Measurements from ENCODE around the gene ZNF853.
A peak's percentile ranks its signal among the peaks of the same experiment; 100 is the strongest.

The ZNF853 gene

DNA sequence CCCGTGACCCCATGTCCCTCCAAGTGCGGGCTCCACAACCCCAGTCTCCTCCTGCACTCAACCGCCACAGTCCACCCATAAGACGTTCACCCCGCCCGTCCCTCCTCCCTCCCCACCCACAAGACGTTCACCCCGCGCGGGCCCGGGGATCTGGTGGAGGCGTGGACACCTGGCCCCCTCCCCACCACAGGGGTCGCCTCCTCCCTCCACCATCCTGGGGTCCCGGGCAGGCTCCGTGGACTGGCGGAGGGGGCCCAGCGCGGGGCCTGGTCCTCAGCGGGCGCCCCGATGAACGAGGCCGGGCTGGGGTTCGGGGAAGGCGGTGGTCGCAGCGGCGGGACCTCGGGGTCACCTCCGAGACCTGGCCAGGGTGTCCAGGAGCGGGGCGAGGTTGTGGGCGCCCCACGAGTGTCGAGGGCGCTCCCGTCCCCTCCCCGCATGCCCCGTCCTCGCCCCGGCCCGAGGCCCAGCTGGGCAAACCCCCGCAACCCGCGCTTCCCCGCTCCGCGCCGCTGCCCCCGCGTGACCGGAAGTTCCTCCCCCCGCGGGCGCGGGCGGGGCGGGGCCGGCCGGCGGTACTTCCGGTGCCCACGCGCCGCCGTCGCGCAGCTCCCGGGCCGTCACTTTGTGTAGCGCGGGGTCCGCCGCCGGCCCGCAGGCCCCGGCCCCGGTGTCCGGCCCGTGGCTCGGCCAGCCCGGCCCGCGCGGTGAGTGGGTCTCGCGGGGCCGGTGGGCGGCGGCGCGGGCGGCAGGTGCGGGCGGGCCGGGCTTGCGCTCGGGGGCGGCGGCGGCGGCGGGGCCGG, 21.5 kb downstream of the ZNF853 start, which contains the start of gene ZNF316:
ZNF316 (plus strand) TSS at position 578 of the 803 bp plus-strand sequence. CDS start 5,092 bp downstream, outside the sequence.
- peak; percentile 97 for DNase-seq (ENCODE audit: low spot score)

DNA sequence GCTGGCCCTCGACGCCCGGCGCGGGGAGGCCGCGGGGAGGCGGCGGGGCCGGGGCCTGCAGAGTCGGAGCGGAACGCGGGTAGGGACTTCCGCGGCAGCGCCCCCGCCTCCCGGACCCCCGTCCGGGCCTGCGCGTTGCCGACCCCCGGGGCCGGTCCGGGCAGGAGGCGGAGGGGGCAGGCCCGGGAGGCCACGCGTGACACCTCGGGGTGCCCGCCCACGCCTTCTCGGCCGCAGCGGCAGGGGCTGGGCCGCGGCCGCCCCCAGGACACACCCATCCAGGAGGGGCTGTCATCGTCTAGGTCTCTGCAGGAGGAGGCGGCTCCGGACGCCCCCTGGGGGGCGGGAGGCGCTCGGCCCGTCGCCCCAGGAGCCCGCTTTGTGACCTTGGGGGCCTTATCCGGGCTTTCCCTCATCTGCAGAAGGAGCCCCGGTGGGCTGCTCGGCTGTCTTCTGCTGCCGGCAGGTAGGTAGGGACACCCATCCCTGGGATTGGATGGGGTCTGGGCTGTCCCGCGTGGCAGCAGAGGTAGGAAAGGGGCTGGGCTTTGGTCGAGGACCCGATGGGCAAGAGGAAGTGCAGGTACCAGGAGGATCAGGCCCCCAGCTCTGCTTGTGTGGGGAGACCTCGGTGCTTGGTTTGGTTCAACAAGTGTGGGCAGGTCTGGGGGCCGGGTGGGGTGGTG, 22.3 kb downstream of the ZNF853 start:
- DNase-seq (ENCODE audit: low spot score), result peak; percentile 78

DNA sequence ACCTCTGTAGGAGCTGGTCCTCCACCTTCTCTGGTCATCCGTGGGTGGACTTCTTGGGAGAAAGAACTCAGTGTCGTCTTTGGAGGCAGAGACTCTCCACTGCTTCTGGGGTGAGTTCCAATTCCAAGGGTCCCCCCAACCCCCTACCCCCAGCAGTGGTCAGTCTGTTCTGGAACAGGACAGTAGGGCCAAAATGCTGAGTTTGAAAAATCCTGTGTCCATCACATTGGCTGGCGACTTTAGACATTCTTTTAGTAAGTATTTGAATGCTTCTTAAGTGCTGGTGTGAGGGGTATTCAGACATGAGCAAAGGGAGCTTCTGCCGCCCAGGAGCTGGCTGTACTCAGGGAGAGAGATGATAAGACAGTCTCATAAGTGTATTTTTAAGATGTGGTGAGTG, 23.6 kb downstream of the ZNF853 start:
- DNase-seq (ENCODE audit: low spot score), result no peak

DNA sequence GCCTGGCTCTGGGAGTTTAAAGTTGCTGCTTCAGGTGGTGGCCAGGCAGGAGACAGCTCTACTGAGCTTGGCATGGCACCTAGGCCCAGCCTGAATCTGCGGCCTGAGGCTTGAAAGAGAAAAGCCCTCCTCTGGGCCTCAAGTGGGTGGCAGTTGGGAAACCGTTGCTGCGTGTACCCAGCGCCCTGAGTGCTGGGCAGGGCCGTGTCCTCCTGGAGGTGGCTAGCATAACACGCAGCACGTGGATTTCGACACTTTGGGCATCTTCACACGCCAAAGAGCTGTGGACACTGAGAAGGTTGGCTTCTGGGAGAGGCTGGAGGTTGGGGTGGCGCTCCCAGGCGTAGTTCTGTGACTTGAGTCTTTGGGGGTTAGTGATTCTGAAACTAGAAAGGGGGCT, 24.2 kb downstream of the ZNF853 start:
- no peak for DNase-seq (ENCODE audit: low spot score)

DNA sequence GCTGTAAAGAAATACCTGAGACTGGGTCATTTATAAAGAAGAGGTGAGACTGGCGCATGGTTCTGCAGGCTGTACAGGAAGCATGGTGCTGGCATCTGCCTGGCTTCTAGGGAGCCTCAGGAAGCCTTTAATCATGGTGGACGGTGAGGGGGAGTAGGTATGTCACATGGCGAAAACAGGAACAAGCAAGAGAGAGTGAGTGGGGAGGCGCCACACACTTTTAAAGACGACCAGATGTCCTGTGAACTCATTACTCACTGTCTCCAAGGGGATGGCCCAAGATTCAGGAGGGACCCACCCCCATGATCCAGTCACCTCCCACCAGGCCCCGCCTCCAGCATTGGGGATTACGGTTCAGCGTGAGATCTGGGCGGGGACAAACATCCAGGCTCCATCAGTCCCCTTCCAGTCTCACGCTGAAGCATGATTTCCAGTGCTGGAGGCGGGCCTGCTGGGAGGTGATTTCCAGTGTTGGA, 24.9 kb downstream of the ZNF853 start:
- peak; percentile 67 for DNase-seq (ENCODE audit: low spot score)

DNA sequence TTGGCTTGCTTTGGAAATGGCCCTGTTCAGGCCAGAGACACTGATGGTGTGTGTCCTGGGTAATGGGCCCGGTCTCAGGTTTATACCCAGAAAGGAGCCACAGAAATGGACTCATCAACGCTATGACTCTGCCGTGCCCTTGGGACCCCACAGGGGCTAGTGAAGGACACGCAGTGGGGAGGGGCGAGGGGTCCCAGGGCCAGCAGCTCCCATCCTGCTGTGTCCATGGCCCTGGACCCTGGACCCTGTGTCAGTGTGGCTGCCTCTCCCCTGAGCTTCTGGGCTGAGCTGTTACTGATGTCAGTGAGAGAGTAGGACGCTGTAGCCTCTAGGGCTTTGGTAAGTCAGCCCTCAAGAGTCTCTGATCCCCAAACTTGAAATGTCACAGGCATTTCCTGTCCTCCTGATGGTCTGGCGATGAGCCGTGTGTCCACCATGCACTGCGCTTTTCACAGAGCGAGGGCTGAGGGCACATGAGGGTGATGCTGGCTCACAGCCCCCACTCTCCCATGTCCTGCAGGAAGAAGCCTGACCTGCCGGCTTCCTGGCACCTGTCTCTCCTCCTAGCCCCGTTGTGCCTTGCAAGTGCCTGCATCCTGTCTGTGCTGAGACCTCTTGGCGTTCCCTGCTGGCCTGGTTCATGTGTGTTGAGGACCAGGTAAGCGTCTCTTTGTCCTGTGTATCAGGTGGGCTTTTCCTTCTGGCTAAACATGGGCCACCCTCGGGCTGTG, 26.1 kb downstream of the ZNF853 start:
- DNase-seq (ENCODE audit: low spot score), result no peak

DNA sequence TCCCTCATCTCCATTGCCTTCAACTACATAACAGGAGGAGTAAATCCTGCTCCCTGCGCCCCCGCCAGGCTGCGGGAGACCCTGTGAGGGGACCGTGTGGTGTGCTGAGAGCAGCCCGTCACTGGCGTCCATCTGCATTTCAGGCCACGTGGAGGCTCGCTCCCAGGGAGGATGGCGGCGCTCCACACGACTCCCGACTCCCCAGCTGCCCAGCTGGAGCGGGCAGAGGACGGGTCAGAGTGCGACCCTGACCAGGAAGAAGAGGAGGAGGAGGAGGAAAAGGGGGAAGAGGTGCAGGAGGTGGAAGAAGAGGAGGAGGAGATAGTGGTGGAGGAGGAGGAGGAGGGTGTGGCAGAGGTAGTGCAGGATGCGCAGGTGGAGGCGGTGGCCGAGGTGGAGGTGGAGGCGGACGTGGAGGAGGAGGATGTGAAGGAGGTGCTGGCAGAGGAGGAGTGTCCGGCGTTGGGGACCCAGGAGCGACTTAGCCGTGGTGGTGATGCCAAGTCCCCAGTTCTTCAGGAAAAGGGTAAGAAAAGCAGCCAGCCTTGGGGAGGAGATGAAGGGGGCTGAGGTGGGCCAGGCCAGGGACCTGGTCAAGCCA, 26.9 kb downstream of the ZNF853 start:
- DNase-seq (ENCODE audit: low spot score), result no peak

DNA sequence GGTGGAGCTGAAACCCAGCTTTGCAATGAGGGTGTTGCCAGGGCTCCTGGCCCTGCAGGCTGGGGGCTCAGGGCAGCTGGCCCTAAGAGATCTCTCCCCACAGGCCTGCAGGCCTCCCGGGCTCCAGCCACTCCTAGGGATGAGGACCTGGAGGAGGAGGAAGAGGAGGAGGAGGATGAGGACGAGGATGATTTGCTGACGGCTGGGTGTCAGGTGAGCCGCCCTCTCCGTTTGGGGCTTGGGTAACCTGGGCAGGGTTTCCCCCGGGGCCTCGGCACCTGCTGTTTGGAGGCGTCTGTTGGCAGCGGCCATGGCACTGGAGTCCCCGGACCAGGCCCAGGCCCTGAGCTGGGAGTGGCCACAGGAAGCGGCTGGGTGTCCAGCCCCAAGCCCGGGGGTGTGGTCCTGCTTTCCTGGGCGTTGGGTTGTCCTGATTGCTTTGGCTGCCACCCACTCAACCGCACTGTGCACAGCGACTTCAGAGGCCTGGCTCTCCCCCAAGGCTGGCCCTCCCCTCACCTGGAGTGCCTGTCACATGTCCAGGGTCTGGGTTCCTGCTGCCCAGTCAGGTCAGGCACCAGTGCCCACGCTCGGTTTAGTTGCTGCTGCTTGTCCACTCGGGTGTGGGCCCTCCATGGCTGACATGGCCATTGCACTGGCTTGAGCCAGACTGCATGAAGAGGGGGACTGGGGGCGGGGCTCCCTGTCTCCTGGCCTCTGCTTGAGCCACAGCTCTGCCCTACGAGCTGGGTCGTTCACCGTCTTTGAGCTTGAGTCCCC, 27.6 kb downstream of the ZNF853 start:
- DNase-seq (ENCODE audit: low spot score), result no peak

DNA sequence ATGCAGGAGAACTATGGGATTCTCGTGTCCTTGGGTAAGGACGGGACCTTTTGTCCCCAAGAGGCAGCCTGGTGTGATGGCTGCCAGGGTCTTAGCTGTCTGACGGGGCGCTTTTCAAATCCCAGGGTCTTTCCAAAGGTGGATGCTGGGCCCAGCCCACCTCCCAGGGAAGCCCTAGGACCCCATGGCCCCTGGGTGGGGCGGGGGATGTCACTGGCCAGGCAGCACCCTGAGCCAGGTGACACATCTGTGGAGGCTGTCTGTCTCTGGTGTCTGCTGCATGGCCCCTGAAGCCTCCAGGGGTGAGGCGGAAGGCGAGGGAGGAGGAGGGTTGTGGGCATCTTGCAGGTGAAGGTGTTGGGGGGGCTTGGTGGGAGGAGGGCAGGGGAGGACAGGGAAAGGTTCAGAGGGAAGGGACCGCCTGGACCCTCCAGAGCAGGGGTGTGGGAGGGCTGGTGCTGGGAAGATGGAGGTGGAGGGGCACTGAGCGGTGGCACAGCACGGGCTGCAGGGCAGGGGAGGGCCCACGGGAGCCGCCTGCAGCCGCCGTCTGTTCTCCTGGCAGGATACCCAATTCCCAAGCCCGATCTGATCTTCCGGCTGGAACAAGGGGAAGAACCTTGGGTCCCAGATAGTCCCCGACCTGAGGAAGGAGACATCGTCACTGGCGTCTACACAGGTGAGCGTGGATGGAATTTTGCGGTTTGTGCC, 28.7 kb downstream of the ZNF853 start:
- no peak for DNase-seq (ENCODE audit: low spot score)

DNA sequence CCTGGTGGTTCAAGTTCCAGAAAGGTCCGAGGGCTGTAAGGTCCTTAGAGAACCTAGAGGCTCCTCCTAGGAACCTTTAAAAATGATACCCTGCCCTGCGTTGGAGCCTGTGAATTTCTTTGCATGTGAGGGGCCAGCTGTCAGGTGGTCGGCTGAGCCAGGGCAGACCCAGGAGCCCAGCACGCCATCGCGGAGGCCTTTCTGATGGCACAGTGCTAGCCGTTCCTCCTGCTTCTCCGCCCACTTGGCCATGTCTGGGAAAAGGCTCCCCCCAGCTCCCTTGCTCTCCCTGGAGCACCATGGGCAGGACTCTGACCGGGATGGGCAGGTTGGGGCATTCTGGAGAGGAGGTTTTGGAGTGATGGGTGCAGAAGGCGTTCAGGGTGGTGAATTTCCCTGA, 29.3 kb downstream of the ZNF853 start:
- DNase-seq (ENCODE audit: low spot score), result no peak

DNA sequence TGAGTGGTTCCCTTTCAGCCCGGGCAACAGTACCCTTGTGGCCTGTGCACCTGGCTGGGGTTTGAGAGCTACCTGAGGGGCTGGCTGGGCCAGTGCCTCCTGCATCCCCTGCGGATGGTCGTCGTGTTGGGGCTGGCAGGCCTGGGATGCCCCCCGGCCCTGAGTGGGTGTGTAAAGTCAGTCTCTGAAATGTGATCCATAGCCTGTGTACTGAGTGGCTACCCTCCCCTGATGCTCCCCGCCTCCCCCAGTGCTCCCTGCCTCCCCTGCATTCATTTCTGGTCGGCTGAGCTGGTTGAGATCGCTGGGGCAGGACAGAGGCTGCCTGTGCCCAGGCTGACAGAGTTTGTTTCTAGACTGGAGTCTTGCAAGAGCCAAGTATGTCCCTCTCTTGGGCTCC, 31.1 kb downstream of the ZNF853 start:
- no peak for DNase-seq (ENCODE audit: low spot score)

DNA sequence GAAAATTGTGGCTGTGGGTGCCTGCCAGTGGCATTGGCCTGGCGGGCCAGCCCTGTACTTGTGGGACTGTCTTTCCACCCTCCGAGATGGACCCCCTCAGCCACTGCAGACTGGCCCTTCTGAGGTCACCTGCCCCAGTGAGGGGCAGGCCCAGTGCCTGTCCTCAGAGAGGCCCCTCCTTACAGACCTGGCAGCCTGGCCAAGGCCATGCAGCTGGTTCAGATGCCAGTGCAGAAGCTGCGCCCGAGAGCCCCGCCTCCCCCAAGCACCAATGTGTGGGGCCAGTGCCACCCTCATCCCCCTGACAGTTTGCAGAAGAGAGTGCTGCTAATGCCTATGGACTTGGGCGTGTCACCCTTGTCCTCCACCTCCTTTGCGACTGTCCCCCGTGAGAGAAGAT, 31.7 kb downstream of the ZNF853 start:
- DNase-seq (ENCODE audit: low spot score), result no peak

DNA sequence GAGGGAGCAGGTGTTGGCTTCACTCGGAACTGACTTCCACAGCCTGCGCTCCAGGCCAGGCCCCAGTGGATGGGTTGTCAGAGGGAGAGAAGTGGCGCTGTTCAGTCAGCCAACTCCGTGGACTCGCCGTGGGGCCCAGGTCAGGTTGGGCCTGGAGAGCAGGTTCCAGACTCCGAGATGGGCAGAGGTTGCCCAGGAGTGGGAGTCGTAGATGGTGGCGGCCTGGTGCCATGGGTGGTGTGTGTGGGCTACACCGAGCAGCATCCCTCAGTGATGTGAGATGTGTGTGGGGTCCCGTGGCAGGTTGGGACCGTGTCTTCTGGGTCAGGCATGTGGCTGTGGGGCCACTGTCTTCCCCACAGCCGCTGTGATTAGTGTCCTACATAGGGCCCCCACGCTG, 32.1 kb downstream of the ZNF853 start:
- DNase-seq (ENCODE audit: low spot score), result no peak

DNA sequence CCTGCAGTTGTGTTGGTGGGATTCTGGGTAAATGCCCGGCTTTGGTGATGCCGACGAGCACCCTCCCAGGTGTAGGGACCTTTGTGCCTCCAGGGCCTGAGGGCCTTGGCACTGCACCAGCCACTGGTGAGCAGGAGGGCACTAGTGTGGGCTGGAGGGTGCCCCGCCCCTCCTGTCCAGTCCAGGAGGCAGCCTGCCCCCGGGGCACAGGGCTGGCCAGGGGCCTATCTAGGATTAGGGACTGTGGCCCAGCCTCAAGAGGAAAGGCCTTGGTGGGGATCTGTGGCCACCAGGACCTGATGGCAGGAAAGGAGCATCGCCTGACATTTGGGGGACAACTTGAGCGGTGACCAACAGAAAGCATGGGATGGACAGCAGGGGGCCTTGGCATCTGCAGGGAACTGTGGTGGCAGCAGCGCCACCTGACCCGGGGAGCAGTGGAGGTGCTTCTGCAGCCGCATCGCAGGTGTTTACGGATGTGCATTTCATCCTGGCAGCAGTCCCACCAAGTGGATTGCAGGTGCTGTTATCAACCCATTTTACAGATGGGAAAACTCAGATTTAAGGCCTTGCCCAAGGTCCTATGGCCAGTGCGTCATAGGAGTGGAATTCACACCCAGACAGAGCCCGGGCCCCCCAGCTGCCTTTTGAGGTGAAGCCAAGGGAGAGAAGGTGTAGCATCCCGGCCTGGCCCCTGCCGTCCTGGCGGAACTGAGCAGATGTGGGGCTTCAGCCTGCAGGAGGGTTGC, 32.8 kb downstream of the ZNF853 start:
- no peak for DNase-seq (ENCODE audit: low spot score)

DNA sequence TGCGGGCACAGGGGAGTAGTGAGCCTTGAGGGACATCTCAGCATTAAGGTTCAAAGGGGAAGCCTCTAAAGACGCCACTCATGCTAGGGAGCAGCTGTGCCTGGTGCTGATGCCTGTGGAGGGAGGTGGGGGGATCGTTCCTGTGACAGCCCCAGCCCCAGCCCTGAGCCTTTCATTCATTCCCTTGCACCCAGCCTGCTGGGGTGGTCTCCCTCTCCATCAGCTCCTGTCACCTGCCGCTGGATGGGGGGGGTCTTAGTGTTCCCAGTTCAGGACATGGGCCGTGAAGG, 33.4 kb downstream of the ZNF853 start:
- no peak for DNase-seq (ENCODE audit: low spot score)

DNA sequence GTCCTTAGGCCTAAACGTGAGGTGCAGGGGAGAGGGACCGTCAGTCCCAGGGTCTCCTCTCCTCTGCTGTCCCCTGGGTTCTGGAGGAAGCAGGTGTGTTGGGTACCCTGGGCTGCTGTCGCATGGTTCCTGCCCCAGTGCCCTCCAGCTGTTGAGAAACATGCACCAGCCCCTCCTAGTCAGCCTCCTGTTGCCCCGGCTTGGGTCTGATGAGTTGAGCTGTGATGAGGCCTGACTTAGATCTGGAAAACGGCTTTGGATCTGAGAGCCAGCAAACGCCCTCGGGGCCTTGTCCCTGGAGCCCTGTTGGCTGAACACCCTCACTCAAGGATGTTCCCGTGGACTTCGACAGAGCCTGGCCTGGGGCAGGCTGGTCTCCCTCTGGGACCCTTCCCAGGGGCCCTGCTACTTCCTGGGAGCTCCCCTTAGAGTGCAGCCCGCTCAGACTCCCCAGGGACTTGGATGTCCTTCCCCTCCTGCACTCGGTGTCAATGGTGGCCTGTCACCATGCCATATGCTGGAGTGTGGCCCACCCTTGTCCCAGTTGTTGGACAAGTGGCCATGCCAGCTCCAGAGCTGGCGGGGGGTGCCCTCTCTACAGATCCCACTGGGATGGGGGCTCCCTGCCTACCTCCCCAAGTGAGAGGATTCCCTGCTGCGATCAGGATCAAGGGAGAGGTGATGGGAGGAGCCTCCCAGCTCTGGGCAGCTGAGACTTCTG, 34.0 kb downstream of the ZNF853 start:
- DNase-seq (ENCODE audit: low spot score), result no peak

DNA sequence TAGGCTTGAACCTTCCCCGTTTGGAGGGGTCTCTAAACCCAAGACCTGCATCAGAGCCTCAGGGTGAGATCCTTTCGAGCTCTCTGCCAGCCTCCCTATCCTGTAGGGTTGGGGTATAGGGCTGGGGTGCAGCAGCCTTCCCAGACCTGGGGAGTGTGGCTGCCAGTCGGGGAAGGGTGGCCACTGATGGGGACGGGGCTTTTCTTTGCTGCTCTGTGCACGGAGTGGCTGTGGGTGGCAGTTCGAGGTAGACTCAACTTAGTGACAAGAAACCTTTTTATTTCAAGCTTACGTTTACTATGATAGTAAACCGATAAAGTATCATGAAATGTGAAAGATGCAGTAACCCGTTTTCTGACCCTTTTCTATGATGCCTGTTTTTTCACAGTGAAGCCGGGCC, 34.7 kb downstream of the ZNF853 start:
- DNase-seq (ENCODE audit: low spot score), result no peak

DNA sequence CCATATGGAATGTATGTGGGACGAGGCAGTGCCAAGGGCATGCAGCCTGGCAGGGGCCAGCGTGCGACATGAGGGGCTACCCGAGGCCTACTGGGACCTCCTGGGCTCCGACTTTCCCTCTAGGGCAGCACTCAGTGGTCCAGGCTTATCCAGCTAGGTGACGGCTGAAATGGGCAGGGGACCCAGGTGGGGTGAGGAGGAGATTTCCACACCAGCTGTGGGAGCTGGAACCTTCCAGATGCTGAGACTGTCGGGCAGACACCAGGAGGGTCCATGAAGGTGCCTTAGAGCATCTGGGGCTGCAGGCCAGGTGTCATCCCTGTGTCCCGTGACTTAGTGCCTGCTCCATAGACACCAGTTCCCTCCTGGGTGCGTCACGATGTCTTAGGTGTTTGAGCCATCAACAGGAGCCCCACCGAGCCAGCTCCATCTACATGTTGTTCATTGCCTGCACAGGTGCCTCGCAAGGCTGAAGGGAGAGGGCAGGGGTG, 35.2 kb downstream of the ZNF853 start:
- no peak for DNase-seq (ENCODE audit: low spot score)

DNA sequence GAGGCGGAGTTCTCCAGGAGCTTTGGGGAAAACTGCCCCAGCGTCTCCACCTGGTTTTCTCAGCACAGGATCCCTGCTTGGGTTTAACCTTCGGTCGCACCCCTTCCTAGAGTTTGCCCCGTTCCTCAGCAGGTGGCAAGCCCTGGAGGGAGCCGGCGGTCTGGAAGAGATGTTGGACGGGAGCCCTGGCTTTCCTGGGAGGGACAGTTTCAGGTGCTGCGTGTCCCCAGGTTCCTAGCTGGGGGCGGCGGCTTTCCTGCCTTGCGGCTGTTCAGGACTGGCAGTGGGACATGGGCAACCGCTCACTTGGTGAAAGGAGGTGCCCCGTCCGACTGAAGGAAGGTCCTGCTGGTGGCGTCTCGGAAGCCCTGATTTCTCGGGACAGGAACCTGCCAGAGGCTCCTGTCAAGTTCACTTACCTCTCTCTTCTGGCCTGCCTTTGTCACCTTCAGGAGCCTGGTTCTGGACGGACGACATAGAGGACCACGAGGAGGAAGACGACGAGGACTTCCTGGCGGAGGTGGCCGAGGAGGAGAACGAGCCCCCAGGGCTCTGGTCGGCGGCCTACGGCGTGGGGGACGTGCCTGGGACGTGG, 36.5 kb downstream of the ZNF853 start:
- DNase-seq (ENCODE audit: low spot score), result no peak
